Gastroesophageal sphincter (tissue), 3 donors: ENCODE data around the gene KLHDC1.

Experiments
- EP300 ChIP-seq: sonication (generic); formaldehyde crosslinking; IDR thresholded peaks from one replicate; pipeline ENCODE4 v1.6.1; 2017; ENCODE audit warnings: antibody characterized with exemption, mild to moderate bottlenecking
- TF ChIP-seq, protein P1 (sequence below), 4 experiments: fragments of 200-600 bp in 2 of 4; fragments of 450-650 bp in 2 of 4; sonication (generic) in 1 of 4; IDR thresholded peaks; one replicate each; pipeline ENCODE4 v1.5.1; 2017 to 2019; ENCODE audit warnings: antibody characterized with exemption in 4 of 4, mild to moderate bottlenecking in 2 of 4, moderate library complexity in 2 of 4

DNA sequence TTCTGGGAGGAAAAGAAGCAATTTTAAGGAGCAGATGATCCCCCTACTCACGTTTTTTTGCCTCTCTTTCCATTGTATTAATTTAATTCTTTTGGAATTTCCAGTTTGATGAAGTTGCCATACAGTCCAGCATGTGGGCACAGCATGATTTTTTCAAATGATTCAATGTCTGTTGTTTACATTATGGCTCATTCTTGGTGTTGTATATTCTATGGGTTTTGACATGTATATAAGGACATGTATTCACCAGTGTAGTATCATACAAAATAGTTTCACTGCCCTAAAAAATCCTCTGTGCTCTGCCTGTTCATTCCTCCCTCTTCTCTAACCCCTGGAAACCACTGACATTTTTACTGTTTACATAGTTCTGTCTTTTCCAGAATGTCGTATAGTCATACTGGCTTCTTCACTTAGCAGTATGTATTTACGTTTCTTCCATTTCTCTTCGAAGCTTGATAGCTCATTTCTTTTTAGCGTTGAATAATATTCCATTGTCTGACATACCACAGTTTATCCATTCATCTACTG is 61.7 kb downstream of the KLHDC1 start:
- TF ChIP-seq, protein P1, sequence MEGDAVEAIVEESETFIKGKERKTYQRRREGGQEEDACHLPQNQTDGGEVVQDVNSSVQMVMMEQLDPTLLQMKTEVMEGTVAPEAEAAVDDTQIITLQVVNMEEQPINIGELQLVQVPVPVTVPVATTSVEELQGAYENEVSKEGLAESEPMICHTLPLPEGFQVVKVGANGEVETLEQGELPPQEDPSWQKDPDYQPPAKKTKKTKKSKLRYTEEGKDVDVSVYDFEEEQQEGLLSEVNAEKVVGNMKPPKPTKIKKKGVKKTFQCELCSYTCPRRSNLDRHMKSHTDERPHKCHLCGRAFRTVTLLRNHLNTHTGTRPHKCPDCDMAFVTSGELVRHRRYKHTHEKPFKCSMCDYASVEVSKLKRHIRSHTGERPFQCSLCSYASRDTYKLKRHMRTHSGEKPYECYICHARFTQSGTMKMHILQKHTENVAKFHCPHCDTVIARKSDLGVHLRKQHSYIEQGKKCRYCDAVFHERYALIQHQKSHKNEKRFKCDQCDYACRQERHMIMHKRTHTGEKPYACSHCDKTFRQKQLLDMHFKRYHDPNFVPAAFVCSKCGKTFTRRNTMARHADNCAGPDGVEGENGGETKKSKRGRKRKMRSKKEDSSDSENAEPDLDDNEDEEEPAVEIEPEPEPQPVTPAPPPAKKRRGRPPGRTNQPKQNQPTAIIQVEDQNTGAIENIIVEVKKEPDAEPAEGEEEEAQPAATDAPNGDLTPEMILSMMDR (IDR thresholded peaks at IDR 0.05) = no peak
- TF ChIP-seq EP300 = no peak
